ENCODE measurements around the gene CBLB.

Gene CBLB

DNA sequence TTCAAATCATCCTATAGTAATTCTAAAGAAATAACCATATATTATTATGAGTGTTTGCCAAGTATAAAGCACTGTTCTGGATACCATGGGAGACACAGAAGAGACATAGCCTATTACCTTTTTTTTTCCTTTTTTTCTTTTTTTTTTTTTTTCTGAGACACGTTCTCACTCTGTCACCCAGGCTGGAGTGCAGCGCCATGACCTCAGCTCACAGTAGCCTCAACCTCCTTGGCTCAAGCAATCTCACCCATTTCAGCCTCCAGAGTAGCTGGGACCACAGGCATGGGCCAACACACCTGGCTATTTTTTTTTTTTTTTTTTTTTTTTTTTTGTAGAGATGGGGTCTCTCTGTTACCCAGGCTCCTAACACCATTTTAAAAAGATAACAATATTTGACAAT, 30.9 kb downstream of the CBLB start:
- TF ChIP-seq ZFX (IDR thresholded peaks at IDR 0.05) (no peak), CTCF (conservative IDR thresholded peaks at IDR 0.05) (no peak)
- no peak overlapping the region for H3K27ac ChIP-seq

GRCh38 chr3:105837143-105837740, 31.6 kb downstream of the CBLB start:
- no peak overlapping the region for H3K27ac ChIP-seq
- TF ChIP-seq CTCF (conservative IDR thresholded peaks at IDR 0.05) (no peak), ZFX (IDR thresholded peaks at IDR 0.05) (no peak)

DNA sequence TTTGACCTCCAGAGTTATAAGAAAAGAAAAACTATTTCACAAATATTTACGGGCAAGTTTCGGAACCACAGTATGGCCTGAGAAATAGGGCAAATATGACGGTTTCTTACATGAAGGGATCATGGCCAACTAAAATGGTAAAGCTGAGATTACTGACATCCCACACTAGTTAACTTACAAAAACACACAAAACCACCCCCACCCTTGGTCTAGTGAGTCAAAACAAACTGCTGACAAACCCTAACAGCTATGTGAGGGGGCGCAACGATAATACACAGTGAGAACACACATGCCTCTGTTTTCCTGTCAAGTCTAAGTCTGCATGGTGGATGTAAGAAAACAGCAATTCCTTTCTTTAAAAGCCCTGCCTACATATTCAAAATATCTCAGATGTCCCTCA, 32.3 kb downstream of the CBLB start:
- no peak overlapping the region for H3K27ac ChIP-seq
- TF ChIP-seq CTCF (conservative IDR thresholded peaks at IDR 0.05) = no peak

- no peak overlapping the region for H3K27ac ChIP-seq
- TF ChIP-seq ZFX (IDR thresholded peaks at IDR 0.05) (no peak), CTCF (conservative IDR thresholded peaks at IDR 0.05) (no peak)
Measured at GRCh38 chr3:105835606-105836005, 33.2 kb downstream of the CBLB start.

GRCh38 chr3:105834768-105835167, 34.0 kb downstream of the CBLB start:
- H3K27ac ChIP-seq = no peak overlapping the region
- no peak for TF ChIP-seq ZFX (IDR thresholded peaks at IDR 0.05)
- TF ChIP-seq CTCF (conservative IDR thresholded peaks at IDR 0.05) = no peak

- H3K27ac ChIP-seq = no peak overlapping the region
- no peak for TF ChIP-seq CTCF (conservative IDR thresholded peaks at IDR 0.05)
- no peak for TF ChIP-seq ZFX (IDR thresholded peaks at IDR 0.05)
Measured at GRCh38 chr3:105832644-105833043, 36.2 kb downstream of the CBLB start.

DNA sequence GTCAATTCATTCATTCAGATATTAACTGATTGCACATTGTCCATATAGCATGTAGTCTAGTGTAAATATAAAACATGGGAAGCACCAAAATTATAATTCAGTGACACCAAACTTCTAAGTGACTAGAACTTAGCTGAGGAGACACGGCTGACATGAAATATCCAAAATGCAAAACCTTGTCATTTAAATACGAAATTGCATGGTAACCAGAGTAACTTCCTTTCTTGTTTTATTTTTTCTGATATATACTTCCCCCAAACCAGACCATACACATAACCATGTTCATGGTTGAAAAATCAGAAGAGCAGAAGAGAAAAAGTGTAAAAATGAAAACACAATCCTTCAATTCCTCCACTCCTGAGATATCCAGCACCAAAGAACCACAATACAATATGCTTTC, 38.0 kb downstream of the CBLB start:
- TF ChIP-seq ZFX (IDR thresholded peaks at IDR 0.05) (no peak), CTCF (conservative IDR thresholded peaks at IDR 0.05) (no peak)

More for the DNA sequence above, 38.0 kb downstream of the CBLB start:
- no peak overlapping the region for H3K27ac ChIP-seq

Measured in C4-2B (cell line).